GM12878 (cell line): ENCODE results near the gene VTN.

ENCODE experiments used
- RAD51 ChIP-seq: fragments of 450-650 bp; IDR thresholded peaks from 2 replicates; pipeline ENCODE4 v1.6.1; 2016; ENCODE audit warnings: moderate library complexity, mild to moderate bottlenecking, inconsistent platforms
- TF ChIP-seq, protein P1 (sequence below): IDR thresholded peaks from 2 replicates; pipeline ENCODE4 v1.6.1; 2012; ENCODE audit warnings: low read length, inconsistent platforms

DNA sequence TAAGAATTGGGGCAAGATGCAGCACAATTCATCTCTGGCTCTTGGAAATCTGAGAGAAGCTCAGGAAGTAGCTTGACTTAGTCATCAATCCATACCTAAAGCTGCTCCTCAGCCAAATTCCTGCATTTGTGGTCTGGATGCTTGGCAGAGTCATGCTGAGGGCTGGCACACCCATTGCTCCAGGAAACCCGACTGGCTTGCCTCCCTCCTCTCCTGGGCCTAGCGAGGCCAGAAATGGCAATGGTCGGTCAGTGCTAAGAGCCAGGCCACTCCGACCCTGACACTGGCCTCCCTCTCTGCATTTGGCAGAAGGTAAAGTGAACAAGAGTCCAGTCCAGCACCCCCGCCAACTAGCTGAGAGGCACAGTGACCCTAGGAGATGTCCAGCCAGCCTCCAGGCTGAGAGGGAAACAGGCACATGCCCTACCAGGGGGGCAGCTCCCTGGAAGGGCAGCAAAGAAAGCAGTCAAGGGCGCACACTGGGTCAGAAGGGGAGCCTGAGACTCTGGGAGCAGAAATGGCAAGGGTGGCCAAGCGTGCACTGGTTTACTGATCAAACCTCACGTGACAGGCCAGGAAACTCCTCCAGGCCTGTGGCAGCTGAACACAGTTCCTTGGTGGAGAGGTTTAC, 22.7 kb downstream of the VTN start:
- TF ChIP-seq RAD51 = no peak
- TF ChIP-seq, protein P1, sequence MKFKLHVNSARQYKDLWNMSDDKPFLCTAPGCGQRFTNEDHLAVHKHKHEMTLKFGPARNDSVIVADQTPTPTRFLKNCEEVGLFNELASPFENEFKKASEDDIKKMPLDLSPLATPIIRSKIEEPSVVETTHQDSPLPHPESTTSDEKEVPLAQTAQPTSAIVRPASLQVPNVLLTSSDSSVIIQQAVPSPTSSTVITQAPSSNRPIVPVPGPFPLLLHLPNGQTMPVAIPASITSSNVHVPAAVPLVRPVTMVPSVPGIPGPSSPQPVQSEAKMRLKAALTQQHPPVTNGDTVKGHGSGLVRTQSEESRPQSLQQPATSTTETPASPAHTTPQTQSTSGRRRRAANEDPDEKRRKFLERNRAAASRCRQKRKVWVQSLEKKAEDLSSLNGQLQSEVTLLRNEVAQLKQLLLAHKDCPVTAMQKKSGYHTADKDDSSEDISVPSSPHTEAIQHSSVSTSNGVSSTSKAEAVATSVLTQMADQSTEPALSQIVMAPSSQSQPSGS = no peak
